Measurements from ENCODE around the gene OLIG3.

The OLIG3 gene

DNA sequence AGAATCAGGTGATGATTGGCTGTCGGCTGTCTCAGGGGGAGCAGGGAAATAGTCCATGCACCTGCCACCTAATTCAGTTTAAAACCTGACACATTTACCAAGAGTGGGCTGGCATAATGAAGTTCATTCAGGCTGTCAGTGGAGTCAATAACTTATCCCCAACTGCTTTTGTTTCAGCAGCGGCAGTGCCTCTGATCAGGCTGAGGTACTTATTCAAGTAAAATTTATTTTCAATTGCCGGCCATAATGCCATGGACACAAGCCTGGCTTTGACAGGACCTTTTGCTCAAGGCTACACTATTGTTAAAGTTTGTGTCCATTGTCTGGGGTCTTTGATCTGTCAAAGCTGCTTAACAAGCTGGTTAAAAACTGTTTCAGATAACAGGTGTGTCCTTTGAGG is 20.6 kb downstream of the OLIG3 start:
- H3K4me2 ChIP-seq: no peak overlapping the region
- no peaks in the 10 kb centered on the region for H3K9me3 ChIP-seq
- H4K20me1 ChIP-seq: no peaks in the 10 kb centered on the region
- no peak overlapping the region for H3K9ac ChIP-seq
- H3K27ac ChIP-seq: no peak overlapping the region
- no peak overlapping the region for H3K4me3 ChIP-seq
- no peaks in the 10 kb centered on the region for H3K4me1 ChIP-seq
- no peaks in the 10 kb centered on the region for H3K27me3 ChIP-seq
- TF ChIP-seq Cebpa-rat (IDR thresholded peaks at IDR 0.05): no peak
- no peaks in the 10 kb centered on the region for H3K36me3 ChIP-seq

DNA sequence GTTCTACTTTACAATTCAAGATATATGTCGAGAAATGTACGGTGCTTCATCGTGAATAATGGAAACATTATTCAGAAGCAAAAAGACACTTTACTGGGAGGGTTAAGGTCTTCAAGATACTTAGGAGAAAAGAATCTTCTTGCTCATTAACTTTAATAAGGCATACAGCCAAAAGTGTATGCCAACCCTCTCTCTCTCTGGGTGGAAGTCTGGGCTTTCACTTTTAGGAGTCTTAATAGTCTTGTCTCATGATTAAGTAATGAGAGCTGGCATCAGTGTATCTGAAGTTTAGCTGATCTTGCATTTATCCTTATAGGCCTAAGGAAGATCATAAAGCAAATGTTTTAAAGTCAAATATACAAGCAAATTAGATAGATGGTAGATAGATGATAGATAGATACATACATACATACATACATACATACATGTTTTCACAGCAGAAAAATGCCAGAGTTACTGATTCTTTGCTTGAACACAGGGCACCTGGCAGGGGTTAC is 21.5 kb downstream of the OLIG3 start:
- H3K27me3 ChIP-seq: no peaks in the 10 kb centered on the region
- H3K4me1 ChIP-seq: no peaks in the 10 kb centered on the region
- H3K4me2 ChIP-seq: no peak overlapping the region
- no peaks in the 10 kb centered on the region; the same call in 1 of the 2 replicates for H3K9me3 ChIP-seq
- no peaks in the 10 kb centered on the region for H3K36me3 ChIP-seq
- no peaks in the 10 kb centered on the region for H4K20me1 ChIP-seq
- TF ChIP-seq Cebpa-rat (IDR thresholded peaks at IDR 0.05): no peak
- no peak overlapping the region for H3K4me3 ChIP-seq
- H3K27ac ChIP-seq: no peak overlapping the region
- no peak overlapping the region for H3K9ac ChIP-seq

GRCh38 chr6:137471986-137472385 is 22.2 kb downstream of the OLIG3 start:
- H3K4me3 ChIP-seq: no peak overlapping the region
- H3K4me1 ChIP-seq: no peaks in the 10 kb centered on the region
- no peaks in the 10 kb centered on the region; the same call in 1 of the 2 replicates for H3K9me3 ChIP-seq
- H3K27ac ChIP-seq: no peak overlapping the region
- no peak for TF ChIP-seq Cebpa-rat (IDR thresholded peaks at IDR 0.05)
- no peaks in the 10 kb centered on the region for H3K27me3 ChIP-seq
- H4K20me1 ChIP-seq: no peaks in the 10 kb centered on the region
- no peak overlapping the region for H3K4me2 ChIP-seq
- H3K9ac ChIP-seq: no peak overlapping the region
- H3K36me3 ChIP-seq: no peaks in the 10 kb centered on the region

- Histone ChIP-seq H3K36me3 (no peaks in the 10 kb centered on the region), H4K20me1 (no peaks in the 10 kb centered on the region), H3K4me1 (no peaks in the 10 kb centered on the region), H3K27ac (no peak overlapping the region), H3K9ac (no peak overlapping the region), H3K27me3 (no peaks in the 10 kb centered on the region), H3K4me3 (no peak overlapping the region), H3K4me2 (no peak overlapping the region), H3K9me3 (no peaks in the 10 kb centered on the region; the same call in 1 of the 2 replicates)
- TF ChIP-seq Cebpa-rat (IDR thresholded peaks at IDR 0.05): no peak
Observed at GRCh38 chr6:137471497-137471896, 22.7 kb downstream of the OLIG3 start.

DNA sequence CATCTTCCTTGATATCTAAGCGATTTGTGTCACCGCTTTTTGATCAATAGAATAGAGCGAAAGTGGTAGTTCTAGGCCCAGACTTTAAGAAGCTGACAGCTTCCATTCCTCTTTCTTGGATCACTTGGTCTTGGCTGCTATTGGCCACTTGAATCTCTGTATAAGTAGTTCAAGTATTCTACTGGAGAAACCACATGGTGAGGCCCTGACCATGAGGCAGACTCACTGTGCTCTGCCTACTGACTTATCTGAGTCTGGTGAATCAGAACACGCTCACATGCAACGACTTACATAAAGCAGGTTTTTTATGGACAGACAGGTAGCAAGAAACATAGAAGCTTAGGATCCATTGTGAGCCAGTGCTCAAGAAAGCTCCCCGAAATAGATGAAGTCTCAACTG is 27.0 kb downstream of the OLIG3 start:
- TF ChIP-seq Cebpa-rat (IDR thresholded peaks at IDR 0.05): no peak
- H3K36me3 ChIP-seq: no peaks in the 10 kb centered on the region
- H3K27me3 ChIP-seq: no peaks in the 10 kb centered on the region
- no peak overlapping the region for H3K4me2 ChIP-seq
- no peaks in the 10 kb centered on the region; the same call in 1 of the 2 replicates for H3K9me3 ChIP-seq
- H3K9ac ChIP-seq: no peak overlapping the region
- H4K20me1 ChIP-seq: no peaks in the 10 kb centered on the region
- H3K27ac ChIP-seq: no peak overlapping the region
- no peak overlapping the region for H3K4me3 ChIP-seq
- no peaks in the 10 kb centered on the region for H3K4me1 ChIP-seq

- no peaks in the 10 kb centered on the region for H3K36me3 ChIP-seq
- H3K27ac ChIP-seq: no peak overlapping the region
- no peak overlapping the region for H3K4me3 ChIP-seq
- H3K9ac ChIP-seq: no peak overlapping the region
- TF ChIP-seq Cebpa-rat (IDR thresholded peaks at IDR 0.05): no peak
- no peaks in the 10 kb centered on the region for H3K4me1 ChIP-seq
- no peaks in the 10 kb centered on the region for H4K20me1 ChIP-seq
- no peaks in the 10 kb centered on the region for H3K27me3 ChIP-seq
- H3K9me3 ChIP-seq: no peaks in the 10 kb centered on the region; the same call in 1 of the 2 replicates
- H3K4me2 ChIP-seq: no peak overlapping the region
Observed at GRCh38 chr6:137465378-137466009, 28.7 kb downstream of the OLIG3 start.

- Histone ChIP-seq H3K9ac (no peak overlapping the region), H3K27ac (no peak overlapping the region), H3K36me3 (no peaks in the 10 kb centered on the region), H3K9me3 (0 out of 2 replicates have a peak, but pooled peaks cover 2% of the 10 kb centered on the region), H4K20me1 (no peaks in the 10 kb centered on the region), H3K4me1 (no peaks in the 10 kb centered on the region), H3K27me3 (no peaks in the 10 kb centered on the region), H3K4me3 (no peak overlapping the region), H3K4me2 (no peak overlapping the region)
- no peak for TF ChIP-seq Cebpa-rat (IDR thresholded peaks at IDR 0.05)
Observed at GRCh38 chr6:137452333-137452894, 41.8 kb downstream of the OLIG3 start.

DNA sequence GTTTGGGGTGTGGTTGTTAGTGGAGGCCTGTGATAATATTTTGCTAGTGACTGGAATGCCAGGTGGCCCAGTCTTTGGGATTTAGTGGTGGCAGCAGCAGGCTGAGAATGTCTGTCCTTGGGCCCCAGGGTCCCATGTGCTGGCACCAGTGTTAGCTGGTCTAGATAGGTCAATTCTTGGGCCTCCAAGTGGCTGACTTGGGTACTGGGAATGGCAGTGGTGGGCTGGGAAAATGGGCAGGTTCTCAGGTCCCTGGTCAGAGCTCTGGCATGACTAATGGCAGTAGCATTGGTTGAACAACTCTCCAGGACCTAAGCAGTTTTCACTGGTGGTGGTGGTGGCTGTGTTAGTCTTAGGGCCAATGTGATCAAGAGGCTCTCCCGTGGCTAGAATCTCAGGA is 50.3 kb downstream of the OLIG3 start:
- Histone ChIP-seq H4K20me1 (no peaks in the 10 kb centered on the region), H3K9me3 (peaks cover 8% of the 10 kb centered on the region), H3K9ac (no peak overlapping the region), H3K4me1 (no peaks in the 10 kb centered on the region), H3K27me3 (no peaks in the 10 kb centered on the region), H3K27ac (no peak overlapping the region), H3K4me3 (no peak overlapping the region), H3K36me3 (no peaks in the 10 kb centered on the region), H3K4me2 (no peak overlapping the region)
- TF ChIP-seq Cebpa-rat (IDR thresholded peaks at IDR 0.05): no peak
